ENCODE results near the gene IFNA1. TPM values are rescaled to one million over a fixed set of nuclear protein-coding genes. Genes with fewer than 3 reads are reported as not detected.

Gene IFNA1
- not detected in 2 replicates for total RNA-seq

DNA sequence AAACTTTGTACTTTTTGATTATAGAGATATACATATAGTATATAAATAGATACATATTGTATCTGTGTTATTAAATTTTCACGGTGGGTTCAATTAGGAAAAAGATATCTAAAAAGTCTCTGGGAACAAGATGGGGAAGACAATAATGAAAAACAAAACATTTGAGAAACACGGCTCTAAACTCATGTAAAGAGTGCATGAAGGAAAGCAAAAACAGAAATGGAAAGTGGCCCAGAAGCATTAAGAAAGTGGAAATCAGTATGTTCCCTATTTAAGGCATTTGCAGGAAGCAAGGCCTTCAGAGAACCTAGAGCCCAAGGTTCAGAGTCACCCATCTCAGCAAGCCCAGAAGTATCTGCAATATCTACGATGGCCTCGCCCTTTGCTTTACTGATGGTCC, at the start of gene IFNA1:
Gene IFNA1 (plus strand): TSS at position 301 of the 400 bp plus-strand sequence. CDS start 69 bp downstream, at position 370.

DNA sequence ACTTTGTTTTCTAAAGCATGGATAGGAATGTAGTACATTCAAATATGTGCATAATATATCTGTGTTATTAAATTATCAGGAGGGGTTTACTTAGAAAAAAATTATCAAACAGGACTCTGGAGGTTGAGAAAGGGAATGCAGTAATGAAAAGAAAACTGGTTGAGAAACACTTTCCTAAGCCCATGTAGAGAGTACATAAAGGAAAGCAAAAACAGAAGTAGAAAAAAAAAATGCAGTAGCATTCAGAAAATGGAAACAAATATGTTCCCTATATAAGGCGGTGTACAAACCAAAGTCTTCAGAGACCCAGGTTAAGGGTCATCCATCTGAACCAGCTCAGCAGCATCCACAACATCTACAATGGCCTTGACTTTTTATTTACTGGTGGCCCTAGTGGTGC, 31.4 kb upstream of the IFNA1 start, which contains the start of gene IFNA8:
Gene IFNA8 (plus strand): TSS at position 301 of the 400 bp plus-strand sequence. CDS start 60 bp downstream, at position 361.

DNA sequence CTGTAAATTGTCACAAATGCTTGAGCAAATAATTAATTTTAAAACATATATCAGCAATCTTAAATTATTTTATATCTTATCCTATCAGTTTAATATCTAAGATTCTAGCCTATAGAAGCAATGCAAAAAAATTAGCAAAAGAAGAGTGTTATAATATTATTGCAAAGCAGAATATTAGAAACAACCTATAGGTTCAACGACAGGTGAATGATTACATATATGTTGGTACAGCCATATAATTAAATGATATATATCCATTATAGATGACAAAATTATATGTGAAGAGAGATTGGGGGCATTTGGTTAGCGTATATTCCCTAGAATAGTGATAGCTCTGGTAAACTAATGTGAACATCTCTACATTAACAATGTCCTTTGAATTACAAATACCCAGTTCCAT, 42.0 kb downstream of the IFNA1 start, which contains the start of gene IFNE:
Gene IFNE (minus strand): TSS at position 101 of the 400 bp plus-strand sequence. CDS start 619 bp downstream, outside the sequence.

Other genes starting within 250 kb of the IFNA1 start
- not detected in 2 replicates for gene IFNA7, start 238.2 kb upstream of the IFNA1 start, total RNA-seq
- not detected in 2 replicates for gene IFNA10, start 233.3 kb upstream of the IFNA1 start, total RNA-seq
- not detected in 2 replicates for gene IFNA16, start 223.1 kb upstream of the IFNA1 start, total RNA-seq
- gene IFNA17, start 212.2 kb upstream of the IFNA1 start, total RNA-seq = not detected in 2 replicates
- gene IFNA14, start 200.4 kb upstream of the IFNA1 start, total RNA-seq = not detected in 2 replicates
- gene IFNA5, start 135.1 kb upstream of the IFNA1 start, total RNA-seq = not detected in 2 replicates
- gene KLHL9, start 105.0 kb upstream of the IFNA1 start, total RNA-seq = 23.2 and 23.7 TPM in 2 replicates
- not detected in 2 replicates for gene IFNA6, start 89.6 kb upstream of the IFNA1 start, total RNA-seq
- not detected in 2 replicates for gene IFNA13, start 72.4 kb upstream of the IFNA1 start, total RNA-seq
- not detected in 2 replicates for gene IFNA2, start 55.0 kb upstream of the IFNA1 start, total RNA-seq
- not detected in 2 replicates for gene IFNA8, start 31.3 kb upstream of the IFNA1 start, total RNA-seq
- gene IFNE, start 41.9 kb downstream of the IFNA1 start, total RNA-seq = 0.17 TPM in 1 of 2 replicates, not detected in the other